K562 (cell line): Measurements from ENCODE around the gene PSMD11. TPM values are rescaled to one million over a fixed set of nuclear protein-coding genes. Genes with fewer than 3 reads are reported as not detected.
A peak's percentile ranks its signal among the peaks of the same experiment; 100 is the strongest.

Source experiments
- ESRRA ChIP-seq: fragments of 450-650 bp; IDR thresholded peaks from 2 replicates; pipeline ENCODE4 v1.6.1; 2014; ENCODE audit warnings: low read depth, mild to moderate bottlenecking, moderate library complexity, borderline replicate concordance
- ETV6 ChIP-seq, 3 experiments: fragments of 150-350 bp in 1 of 3; sonication (generic) in 1 of 3; formaldehyde crosslinking in 1 of 3; IDR thresholded peaks; 2 replicates each; pipeline versions ENCODE4 v1.6.1 to v1.8.0; 2014 to 2022; ENCODE audit warnings: borderline replicate concordance in 2 of 3, low read depth in 2 of 3, antibody characterized with exemption in 1 of 3, low read length in 1 of 3, mild to moderate bottlenecking in 1 of 3, missing genetic modification reagents in 1 of 3
- MBD2 ChIP-seq: sonication (generic); IDR thresholded peaks from 2 replicates; pipeline ENCODE4 v1.6.1; 2016; ENCODE audit warnings: low read depth, borderline replicate concordance
- NCOA4 ChIP-seq: fragments of 450-650 bp; IDR thresholded peaks from 2 replicates; pipeline ENCODE4 v1.6.1; 2018; ENCODE audit warnings: mild to moderate bottlenecking; ENCODE audit not compliant: partially characterized antibody
- SAFB ChIP-seq: fragments of 200-400 bp; formaldehyde crosslinking; IDR thresholded peaks from 2 replicates; pipeline ENCODE4 v1.6.1; 2017; ENCODE audit warnings: low read depth, low read length, borderline replicate concordance
- SIN3A ChIP-seq, 2 experiments: fragments of 150-350 bp in 1 of 2; IDR thresholded peaks; 2 replicates each; pipeline ENCODE4 v1.6.1; 2011 to 2016; ENCODE audit warnings: borderline replicate concordance in 2 of 2, low read depth in 2 of 2, low read length in 2 of 2, mild to moderate bottlenecking in 2 of 2, moderate library complexity in 2 of 2; ENCODE audit not compliant: control insufficient read depth in 1 of 2
- TRIM25 ChIP-seq: fragments of 450-650 bp; IDR thresholded peaks from 2 replicates; pipeline ENCODE4 v1.7.0; 2016; ENCODE audit warnings: borderline replicate concordance
- ZNF280A ChIP-seq: fragments of 450-650 bp; IDR thresholded peaks from 2 replicates; pipeline ENCODE4 v1.6.1; 2018; ENCODE audit warnings: mild to moderate bottlenecking, low read depth; ENCODE audit not compliant: partially characterized antibody
- ZNF384 ChIP-seq: IDR thresholded peaks from 2 replicates; pipeline ENCODE4 v1.6.1; 2012; ENCODE audit warnings: low read depth, low read length, improper control_type of control experiment
- ZNF395 ChIP-seq: fragments of 200-800 bp; sonication (Bioruptor generic); IDR thresholded peaks from 2 replicates; pipeline ENCODE4 v1.6.1; 2017; ENCODE audit warnings: missing genetic modification characterization, missing compliant biosample characterization
- polyA plus RNA-seq, 8 experiments: library from polyadenylated mRNA; depleted of rRNA in 4 of 8; stranded (reverse) in 5 of 8; unstranded in 3 of 8; fragments of >200 nt; fragmentation: Nextera tagmentation in 2 of 8; fragmentation: Illumina TruSeq in 1 of 8; extraction: Ambion mirVana in 2 of 8; extraction: Trizol in 1 of 8; gene quantifications; 2 replicates each; pipeline versions ENCODE4 v1.2.1 to v1.2.3, GENCODE V29; 2011 to 2014; ENCODE audit warnings: inconsistent platforms in 1 of 8, missing spikeins in 1 of 8
- total RNA-seq, 7 experiments: library from RNA; depleted of rRNA in 6 of 7; stranded (reverse); fragments of >200 nt in 6 of 7; fragmentation: Illumina TruSeq in 2 of 7; extraction: Trizol in 2 of 7; gene quantifications; 2 replicates each; pipeline versions ENCODE4 v1.2.1 to v1.2.3, GENCODE V29; 2011 to 2021; ENCODE audit warnings: low replicate concordance in 1 of 7
- TF ChIP-seq, protein P1 (sequence below): sonication (generic); formaldehyde crosslinking; IDR thresholded peaks from 2 replicates; pipeline ENCODE4 v1.8.1; 2023; ENCODE audit warnings: missing genetic modification reagents, mild to moderate bottlenecking, borderline replicate concordance

Gene PSMD11
- total and polyA plus RNA-seq, 9 of the 15 experiments (the other 6 are each of a cell fraction or from before 2014, with no cell fraction given), result 104 to 378 (median 158) TPM

DNA sequence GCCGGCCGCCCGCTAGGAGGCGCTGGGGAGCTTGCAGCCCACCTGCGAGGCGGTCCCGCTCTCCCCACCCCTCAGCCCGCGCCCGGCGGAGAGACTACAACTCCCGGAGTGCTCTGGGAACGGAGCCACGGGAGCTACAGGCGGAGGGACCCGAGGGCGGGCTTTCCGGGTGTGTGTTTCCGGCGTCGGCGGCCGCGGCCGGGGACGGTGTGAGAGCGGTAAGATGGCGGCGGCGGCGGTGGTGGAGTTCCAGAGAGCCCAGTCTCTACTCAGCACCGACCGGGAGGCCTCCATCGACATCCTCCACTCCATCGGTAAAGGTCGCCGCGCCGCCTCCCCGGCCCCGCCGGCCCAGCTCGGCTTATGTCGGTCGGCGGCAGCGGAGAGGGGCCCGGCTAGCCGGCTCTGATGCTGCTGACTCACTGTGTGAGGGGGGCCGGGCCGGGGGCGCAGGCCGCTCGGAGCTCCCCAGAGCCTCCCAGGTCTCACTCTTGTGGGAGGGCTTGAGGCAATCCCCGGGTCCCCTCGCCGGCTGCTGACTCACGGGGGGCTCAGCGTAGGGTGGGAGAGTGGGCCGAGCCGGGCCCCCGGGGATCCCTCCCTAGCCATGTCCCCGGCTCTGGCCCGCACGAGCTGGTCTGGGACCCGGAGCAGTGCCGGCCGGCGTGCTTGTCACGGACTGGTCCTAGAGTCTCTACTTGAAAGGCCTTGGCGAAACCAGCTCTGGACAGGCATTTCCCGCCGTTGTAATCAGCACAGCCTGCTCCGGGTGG is at the start of gene PSMD11 (continued):
- TF ChIP-seq SAFB, result peak; percentile 54; the same call in 1 of the 2 replicates
- peak; percentile 58; the same call in 1 of the 2 replicates for TF ChIP-seq ZNF395
- no peak for TF ChIP-seq ETV6 (IDR thresholded peaks at IDR 0.05; ENCODE audit: borderline replicate concordance in 1 of 2, low read depth in 2 of 2, low read length in 1 of 2)
- no peak for TF ChIP-seq ETV6 (CRISPR knock-in tag; IDR thresholded peaks at IDR 0.05; ENCODE audit: borderline replicate concordance)
- peak; percentile 73 for TF ChIP-seq ESRRA
- TF ChIP-seq, protein P1, sequence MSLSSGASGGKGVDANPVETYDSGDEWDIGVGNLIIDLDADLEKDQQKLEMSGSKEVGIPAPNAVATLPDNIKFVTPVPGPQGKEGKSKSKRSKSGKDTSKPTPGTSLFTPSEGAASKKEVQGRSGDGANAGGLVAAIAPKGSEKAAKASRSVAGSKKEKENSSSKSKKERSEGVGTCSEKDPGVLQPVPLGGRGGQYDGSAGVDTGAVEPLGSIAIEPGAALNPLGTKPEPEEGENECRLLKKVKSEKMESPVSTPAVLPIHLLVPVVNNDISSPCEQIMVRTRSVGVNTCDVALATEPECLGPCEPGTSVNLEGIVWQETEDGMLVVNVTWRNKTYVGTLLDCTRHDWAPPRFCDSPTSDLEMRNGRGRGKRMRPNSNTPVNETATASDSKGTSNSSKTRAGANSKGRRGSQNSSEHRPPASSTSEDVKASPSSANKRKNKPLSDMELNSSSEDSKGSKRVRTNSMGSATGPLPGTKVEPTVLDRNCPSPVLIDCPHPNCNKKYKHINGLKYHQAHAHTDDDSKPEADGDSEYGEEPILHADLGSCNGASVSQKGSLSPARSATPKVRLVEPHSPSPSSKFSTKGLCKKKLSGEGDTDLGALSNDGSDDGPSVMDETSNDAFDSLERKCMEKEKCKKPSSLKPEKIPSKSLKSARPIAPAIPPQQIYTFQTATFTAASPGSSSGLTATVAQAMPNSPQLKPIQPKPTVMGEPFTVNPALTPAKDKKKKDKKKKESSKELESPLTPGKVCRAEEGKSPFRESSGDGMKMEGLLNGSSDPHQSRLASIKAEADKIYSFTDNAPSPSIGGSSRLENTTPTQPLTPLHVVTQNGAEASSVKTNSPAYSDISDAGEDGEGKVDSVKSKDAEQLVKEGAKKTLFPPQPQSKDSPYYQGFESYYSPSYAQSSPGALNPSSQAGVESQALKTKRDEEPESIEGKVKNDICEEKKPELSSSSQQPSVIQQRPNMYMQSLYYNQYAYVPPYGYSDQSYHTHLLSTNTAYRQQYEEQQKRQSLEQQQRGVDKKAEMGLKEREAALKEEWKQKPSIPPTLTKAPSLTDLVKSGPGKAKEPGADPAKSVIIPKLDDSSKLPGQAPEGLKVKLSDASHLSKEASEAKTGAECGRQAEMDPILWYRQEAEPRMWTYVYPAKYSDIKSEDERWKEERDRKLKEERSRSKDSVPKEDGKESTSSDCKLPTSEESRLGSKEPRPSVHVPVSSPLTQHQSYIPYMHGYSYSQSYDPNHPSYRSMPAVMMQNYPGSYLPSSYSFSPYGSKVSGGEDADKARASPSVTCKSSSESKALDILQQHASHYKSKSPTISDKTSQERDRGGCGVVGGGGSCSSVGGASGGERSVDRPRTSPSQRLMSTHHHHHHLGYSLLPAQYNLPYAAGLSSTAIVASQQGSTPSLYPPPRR (CRISPR knock-in tag), result no peak
- TF ChIP-seq ZNF384, result peak; percentile 32; the same call in 1 of the 2 replicates
- TF ChIP-seq SIN3A (IDR thresholded peaks at IDR 0.05; ENCODE audit: borderline replicate concordance in 2 of 2, control insufficient read depth in 1 of 2, low read depth in 2 of 2, low read length in 2 of 2), result peak; percentile 45 to 81; a peak in 3 of 4 replicates
- no peak for TF ChIP-seq NCOA4
- no peak for TF ChIP-seq TRIM25
- TF ChIP-seq ZNF280A, result no peak
- peak; percentile 89 for TF ChIP-seq MBD2
